NCI-H510A treated with DMSO at 0.1 percent for 48 hours (cell line): ENCODE results near the gene TMPRSS12.
"Not testable (repeated sequence)": the region's sequence is repeated elsewhere in the genome, so short reads cannot be mapped to it uniquely, and the experiment has no call there.

Source experiments
- DNase-seq: peaks from one replicate; lab custom pipeline; 2025; lab: John Stamatoyannopoulos, UW

TMPRSS12 gene, protein sequence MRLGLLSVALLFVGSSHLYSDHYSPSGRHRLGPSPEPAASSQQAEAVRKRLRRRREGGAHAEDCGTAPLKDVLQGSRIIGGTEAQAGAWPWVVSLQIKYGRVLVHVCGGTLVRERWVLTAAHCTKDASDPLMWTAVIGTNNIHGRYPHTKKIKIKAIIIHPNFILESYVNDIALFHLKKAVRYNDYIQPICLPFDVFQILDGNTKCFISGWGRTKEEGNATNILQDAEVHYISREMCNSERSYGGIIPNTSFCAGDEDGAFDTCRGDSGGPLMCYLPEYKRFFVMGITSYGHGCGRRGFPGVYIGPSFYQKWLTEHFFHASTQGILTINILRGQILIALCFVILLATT

DNA sequence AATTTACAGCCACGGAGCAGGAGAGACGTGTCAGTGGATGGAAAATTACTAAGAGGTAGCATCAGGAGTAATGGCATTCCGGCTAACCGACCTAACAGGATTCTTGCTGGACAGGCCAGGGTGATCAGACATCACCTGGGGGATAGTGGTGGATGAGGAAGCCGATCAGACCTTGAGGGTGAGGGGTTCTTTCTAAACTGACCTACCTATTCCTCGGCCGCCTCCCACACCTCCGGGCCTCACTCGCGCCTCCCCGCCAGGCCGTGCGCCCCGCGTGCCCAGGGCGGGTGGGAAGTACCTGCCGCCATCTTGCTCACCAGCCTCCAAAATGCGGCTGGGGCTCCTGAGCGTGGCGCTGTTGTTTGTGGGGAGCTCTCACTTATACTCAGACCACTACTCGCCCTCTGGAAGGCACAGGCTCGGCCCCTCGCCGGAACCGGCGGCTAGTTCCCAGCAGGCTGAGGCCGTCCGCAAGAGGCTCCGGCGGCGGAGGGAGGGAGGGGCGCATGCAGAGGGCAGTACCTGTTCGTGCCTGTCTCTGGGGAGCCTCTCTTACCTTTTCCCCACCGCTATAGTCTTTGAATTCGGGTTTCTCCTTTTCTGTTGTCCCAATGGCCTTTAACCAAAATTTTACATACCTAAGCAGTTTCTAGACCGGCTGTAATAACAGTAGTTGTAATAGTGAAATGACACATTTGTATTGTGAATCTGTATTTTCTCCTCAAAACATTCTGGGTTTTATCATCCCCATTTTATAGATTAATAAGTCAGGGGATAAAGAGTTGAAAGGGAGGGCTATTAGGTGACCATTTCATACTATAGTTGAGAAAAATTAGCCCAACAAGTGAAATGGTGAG, at the start of gene TMPRSS12:
Gene TMPRSS12, plus strand, starts transcription at position 290 of the 857 bp plus-strand sequence. Its CDS starts 39 bp downstream, at position 329.
- no peak for DNase-seq

DNA sequence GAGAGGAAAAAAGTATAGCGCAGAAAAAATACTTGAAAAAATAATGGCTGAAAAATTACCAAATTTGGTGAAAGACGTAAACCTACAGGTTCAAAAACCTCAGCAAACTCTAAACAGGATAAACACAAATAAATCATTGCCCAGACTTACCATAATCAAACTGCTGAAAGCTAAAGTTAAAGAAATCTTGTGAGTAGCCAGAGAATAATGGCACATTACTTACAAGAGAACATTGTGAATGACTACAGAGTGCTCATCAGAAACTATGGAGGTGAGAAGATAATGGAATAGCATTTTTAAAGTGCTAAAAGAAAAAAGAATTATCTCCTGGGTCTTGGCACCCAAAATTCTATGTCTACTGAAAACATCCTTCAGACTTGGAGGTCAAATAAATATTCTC, 42.8 kb upstream of the TMPRSS12 start:
- DNase-seq: no peak

DNA sequence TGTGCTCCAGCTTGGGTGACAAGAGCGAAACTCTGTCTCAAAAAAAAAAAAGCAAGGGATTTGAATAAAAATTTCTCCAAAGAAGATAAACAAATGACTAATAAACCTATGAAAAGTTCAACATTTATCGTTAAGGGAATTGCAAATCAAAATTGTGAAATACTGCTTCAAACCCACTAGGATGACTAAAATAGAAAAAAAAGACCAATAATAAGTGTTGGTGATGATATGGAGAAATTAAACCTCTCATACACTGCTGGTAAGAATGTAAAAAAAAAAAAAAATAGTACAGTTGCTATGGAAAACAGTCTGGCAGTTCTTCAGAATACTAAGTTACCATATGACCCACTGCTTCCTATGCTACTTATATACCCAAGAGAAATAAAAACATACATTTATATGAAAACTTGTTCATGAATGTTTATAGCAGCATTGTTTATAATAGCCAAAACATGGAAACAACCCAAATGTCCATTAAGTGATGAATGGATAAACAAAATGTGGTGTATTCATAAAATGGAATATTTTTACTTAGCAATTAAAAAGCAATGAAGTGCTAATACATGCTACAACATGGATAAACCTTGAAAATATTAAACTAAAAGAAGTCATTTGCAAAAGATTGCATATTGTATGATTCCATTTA, 39.4 kb upstream of the TMPRSS12 start:
- DNase-seq: no peak

- DNase-seq: no peak
Observed at GRCh38 chr12:50806176-50806575, 36.5 kb upstream of the TMPRSS12 start.

DNA sequence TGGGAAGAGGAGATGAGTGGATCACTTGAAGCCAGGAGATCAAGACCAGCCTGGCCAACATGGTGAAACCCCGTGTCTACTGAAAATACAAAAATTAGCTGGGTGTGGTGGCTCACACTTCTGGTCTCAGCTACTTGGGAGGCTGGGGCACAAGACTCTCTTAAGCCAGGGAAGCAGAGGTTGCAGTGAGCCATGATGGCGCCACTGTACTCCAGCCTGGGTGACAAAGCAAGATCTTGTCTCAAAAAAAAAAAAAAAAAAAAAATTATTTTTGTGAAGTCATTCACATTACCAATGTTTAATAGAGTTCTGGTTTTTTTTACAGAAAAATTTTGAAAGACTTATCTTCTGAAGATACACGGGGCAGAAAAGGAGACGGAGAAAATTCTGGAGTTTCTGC, 33.6 kb upstream of the TMPRSS12 start:
- DNase-seq: not testable (repeated sequence)

DNA sequence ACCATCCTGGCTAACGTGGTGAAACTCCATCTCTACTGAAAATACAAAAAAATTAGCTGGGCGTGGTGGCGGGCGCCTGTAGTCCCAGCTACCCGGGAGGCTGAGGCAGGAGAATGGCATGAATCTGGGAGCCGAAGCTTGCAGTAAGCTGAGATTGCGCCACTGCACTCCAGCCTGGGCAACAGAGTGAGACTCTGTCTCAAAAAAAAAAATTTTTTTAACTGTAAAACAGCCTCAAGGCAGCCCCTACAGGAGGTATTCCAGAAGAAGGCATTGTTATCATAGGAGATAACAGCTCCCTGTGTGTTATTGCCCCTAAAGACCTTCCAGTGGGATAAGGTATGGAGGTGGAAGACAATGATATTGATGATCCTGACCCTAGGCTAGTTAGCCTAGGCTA, 27.8 kb upstream of the TMPRSS12 start:
- not testable (repeated sequence) for DNase-seq

DNA sequence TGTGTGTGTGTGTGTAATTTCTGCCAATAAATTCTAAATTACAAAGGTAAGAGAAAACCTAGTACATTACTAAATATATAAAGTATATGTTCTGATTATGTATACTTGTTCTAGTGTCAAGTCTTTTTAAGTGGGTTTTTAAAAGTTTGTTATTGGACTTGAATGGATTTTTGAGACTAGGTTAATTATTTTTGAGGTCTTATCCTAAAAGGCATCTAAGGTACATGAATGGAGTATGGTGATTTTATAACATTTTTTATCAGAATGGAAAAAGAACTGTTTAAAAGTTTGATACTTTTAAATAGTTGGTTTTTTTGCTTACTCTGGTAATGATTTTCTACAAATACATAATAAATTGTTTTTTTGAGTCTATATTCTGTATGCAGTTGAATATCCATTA, 22.5 kb upstream of the TMPRSS12 start:
- no peak for DNase-seq

- DNase-seq: no peak
Observed at GRCh38 chr12:50822082-50822481, 20.6 kb upstream of the TMPRSS12 start.

DNA sequence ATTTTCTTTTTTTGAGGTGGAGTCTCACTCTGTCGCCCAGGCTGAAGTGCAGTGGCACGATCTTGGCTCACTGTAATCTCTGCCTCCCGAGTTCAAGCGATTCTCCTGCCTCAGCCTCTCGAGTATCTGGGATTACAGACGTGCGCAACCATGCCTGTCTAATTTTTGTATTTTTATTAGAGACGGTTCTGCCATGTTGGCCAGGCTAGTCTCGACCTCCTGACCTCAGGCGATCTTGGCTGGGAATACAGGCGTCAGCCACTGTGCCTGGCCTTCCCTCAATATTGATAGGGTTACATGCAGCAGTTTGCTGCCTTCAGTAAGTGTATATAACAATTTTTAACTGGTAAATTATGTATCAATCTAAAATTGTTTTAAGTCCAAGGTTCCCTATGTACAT, 19.0 kb upstream of the TMPRSS12 start:
- DNase-seq: not testable (repeated sequence)

GRCh38 chr12:50824914-50825313, 17.8 kb upstream of the TMPRSS12 start:
- DNase-seq: no peak

GRCh38 chr12:50825372-50825838, 17.3 kb upstream of the TMPRSS12 start:
- DNase-seq: peak; percentile 80

DNA sequence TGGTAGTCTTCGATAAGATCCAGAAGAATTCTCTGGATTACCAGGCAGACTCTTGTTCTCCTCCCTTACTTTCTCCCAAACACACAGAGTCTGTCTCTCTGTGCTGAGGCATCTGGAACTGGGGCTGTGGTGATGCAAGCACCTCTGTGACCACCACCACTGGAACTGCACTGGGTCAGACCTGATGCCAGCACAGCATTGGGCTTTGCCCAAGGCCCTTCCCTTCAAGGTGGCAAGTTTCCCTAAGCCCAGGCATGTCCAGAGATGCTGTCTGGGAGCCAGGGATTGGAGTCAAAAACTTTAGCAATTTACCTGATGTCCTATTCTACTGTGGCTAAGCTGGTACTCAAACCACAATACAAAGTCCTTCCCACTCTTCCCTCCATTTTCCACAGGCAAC, 14.6 kb upstream of the TMPRSS12 start:
- DNase-seq: no peak

DNA sequence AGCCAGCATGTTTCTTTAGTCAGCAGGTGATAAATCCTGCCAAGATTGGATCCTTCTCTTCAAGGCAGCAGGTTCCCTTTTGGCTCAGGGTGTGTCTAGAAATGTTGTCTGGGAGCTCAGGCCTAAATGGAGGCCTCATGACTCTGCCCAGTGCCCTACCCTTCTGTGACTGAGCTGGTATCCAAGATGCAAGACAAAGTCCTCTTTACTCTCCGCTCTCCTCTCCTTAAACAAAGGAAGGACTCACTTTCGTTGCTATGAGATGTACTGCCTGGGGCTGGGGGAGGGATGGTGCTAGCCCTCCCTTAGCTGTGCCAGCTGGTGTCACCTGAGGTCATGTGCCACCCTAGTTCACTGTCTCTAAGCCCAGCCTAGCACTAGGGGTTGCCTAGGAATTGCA, 13.8 kb upstream of the TMPRSS12 start:
- DNase-seq: no peak

- DNase-seq: not testable (repeated sequence)
Observed at GRCh38 chr12:50833801-50834200, 8.9 kb upstream of the TMPRSS12 start.

DNA sequence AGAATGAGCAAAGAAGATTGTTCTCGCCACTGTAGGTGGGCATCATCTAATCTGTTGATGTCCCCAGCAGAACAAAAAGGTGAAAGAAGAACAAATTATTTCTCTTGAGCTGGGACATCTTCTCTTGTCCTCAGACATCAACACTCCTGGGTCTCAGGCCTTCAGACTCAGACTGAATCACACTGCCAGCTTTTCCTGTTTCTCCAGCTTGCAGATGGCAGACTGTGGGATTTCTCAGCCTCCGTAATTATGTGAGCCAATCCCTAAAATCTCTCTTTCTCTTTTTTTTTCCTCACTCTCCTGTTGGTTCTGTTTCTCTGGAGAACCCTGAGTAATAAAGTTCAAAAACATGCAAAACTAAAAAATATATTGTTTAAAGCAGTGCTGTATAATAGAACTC, 3.7 kb upstream of the TMPRSS12 start:
- no peak for DNase-seq

- DNase-seq: no peak
Observed at GRCh38 chr12:50840809-50841487, 1.8 kb upstream of the TMPRSS12 start.

GRCh38 chr12:50841716-50842531, 802 bp upstream of the TMPRSS12 start:
- DNase-seq: no peak

GRCh38 chr12:50845021-50845647, 2.4 kb downstream of the TMPRSS12 start:
- no peak for DNase-seq

- no peak for DNase-seq
Observed at GRCh38 chr12:50848963-50849362, 6.2 kb downstream of the TMPRSS12 start.

GRCh38 chr12:50855218-50855617, 12.5 kb downstream of the TMPRSS12 start:
- DNase-seq: not testable (repeated sequence)

DNA sequence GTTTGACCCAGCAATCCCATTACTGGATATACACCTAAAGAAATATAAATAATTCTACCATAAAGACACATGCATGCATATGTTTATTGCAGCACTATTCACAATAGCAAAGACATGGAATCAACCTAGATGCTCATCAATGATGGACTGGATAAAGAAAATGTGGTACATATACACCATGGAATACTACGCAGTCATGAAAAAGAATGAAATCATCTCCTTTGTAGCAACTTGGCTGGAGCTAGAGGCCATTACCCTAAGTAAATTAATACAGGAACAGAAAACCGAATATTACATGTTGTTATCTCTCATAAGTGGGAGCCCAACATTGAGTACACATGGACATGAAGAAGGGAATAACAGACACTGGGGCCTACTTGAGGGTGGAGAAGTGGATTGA, 13.0 kb downstream of the TMPRSS12 start:
- DNase-seq: not testable (repeated sequence)
